ENCODE results near the gene TSHZ3.

The TSHZ3 gene

DNA sequence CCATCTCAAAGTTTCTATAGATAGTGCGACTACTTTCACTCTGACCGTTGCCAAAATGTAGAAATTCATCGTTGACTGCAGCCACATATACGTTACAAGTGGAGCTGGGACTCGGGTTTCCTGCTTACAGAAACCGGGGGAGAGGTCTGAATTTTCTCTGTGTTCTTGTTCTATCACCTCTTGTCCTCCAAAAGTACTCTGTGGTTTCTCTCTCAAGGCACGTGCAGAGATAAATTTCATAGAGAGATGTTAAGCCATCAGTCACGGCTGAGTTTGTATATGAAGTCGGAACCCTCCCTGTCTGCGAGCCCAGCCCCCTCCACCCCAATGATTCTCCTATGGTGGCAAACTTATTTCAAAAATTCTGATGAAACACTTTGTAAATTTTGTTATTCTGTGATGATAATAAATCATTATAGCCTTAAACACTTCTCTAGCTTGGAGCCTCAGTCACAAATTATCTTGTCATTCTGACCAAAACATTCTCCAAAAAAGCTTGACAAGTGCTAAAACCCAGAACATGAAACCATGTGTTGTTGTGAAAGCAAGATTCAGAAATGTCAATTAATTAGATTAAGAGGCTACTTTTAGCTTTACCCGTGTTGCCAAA, 87.5 kb downstream of the TSHZ3 start:
- DNase-seq, result no peak

DNA sequence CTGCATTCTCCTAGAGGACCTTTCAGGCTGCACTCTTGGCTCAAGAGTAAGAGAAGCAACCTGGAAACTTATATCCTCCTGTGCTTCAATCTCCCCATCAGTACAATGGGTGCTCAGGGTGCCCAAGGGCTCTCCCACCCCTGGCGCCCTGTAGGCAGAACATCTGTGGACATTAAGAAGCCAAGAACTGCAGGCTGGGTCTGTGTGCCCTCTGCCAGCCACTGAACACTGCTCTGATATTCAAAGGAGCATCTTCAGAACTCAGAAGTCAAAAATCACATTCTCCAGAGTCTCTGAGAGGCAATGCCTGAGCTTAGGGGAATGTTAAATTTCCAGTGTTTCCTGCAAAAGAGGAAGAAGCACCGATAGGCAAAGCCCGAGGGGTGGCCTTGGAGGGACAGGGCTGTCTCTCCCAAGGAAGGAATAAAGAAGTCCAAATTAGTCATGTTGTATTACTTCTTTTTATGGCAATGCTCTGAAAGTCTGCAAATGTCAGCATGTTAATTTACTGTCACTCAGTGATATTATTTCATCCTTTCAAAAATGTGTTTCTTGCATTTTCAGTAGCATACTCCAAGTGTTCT, 88.1 kb downstream of the TSHZ3 start:
- DNase-seq, result peak; percentile 22 to 25

DNA sequence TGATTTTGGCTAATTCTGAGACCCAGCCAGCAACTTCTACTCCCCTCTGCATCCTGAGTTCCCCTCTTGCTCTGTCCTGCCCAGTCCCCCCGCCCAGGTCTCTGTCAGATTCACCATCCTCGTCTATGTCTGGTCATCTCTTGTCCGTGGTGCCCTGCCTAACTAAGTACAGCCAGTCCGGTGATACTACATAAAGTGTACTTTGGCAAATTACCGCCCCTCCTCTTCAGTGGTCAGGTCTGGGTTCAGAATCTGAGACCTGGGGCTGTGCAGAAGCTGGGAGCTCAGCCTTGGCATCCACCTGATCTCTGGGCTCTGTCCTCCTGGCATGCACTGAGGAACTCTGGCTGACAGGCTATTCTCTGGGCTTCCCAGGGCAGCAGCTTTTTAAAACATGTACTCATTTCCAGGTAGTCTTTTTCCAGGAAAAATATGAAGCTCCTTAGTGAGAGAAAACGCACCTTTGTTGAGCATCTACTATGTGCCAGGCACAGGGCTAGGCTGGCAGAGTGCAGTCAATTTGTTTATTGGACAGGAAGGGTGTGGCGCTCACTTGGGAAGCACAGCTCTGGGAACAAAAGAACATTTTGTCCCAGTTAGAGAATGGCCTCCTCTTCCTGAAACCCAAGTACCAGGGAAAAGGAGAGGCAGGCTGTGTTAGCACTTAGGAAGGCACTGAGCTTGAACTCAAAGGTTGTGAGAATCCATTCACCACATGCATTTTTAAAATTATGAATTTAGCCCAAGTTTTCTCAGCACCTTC, 88.9 kb downstream of the TSHZ3 start:
- DNase-seq, result no peak

DNA sequence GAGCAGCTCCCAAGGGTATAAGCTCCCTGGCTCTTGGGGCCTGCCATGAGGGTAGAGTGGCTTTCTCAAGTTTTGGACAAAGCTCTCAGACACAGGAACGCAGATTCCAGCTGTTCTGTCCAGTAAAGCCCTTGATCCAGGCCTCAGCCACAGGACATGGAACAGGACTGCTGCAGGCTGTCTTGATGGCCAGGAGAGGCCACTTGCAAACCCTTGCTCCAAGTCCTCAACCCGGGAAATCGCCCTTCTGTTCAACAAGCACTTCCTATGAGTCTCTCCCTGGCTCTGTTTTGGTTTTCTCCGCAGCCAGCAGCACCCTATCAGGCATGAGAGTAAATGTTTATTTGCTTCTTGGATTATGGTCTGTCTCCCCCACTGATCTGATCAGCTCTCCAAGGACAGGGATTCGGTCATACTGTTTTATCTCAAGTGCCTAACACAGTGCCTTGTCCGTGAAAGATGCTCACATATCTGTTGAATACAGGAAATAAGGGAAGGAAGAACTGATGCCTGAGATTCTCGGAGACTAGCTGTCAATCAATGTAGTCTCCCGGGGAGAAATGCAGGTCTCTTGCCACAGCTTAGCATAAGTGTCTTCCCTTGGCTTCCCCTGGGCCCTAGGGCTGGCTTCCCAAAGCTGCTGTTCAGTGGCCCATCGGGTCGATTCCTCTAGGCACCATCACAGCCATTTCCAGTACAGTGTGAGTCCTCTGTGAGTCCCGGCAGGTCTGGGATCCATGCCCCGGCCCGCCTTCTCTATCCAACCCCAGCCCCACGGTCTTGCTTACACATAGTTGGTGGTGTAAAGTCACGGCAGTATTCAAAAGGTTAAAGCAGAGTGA, 90.8 kb downstream of the TSHZ3 start:
- no peak for DNase-seq

DNA sequence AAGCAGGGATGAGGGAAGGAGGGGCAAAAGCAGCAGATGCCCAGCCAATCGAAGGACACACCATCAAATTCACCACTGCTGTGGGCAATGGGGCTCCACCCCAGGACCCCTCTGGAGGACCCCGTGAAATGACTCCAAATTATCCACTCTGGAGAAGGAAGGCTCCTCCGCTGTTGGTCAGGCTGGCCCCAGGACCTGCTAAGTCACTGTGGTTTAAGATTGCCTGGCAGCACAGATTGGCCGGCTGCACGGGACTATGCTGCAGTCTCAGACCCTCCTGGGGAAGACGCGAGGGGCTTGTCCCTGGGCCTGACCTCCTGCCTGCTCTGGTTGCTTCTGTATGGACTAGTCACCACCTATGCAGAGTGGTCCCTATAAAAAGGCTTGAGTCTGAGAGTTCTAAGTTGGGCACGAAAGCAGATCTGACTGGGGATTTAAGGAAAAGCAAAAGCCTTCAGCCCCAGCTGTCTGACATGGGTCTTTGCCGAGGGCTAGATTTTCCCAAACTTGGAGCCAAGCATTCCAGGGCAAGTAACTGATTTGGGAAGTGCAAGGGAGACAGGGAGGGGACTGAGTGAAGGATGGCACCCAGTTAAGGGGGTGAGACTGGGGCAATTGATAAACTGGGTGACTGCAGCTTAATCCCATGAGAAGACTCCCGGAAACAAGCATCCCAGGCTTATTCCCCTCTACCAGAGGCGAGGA, 91.7 kb downstream of the TSHZ3 start:
- no peak for DNase-seq

DNA sequence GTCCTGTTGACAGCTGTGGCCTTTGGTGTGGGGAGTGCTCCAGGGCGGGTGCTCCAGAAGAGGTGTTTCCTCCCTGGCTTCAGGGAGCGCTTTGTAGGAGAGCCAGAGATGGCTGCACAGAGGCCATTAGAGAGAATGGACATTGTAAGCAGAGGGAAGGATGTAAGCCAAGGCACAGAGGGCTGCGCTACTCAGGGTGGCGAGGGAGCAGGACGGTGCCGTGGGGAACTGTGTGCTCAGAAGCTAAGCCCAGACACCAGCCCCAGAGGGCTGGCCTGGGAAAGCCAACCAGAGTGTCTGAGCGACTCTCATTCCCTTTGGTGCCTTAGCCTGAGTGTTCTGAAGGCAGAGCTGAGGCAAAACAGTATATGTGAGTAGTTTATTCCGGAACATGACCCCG, 92.2 kb downstream of the TSHZ3 start:
- no peak for DNase-seq

DNA sequence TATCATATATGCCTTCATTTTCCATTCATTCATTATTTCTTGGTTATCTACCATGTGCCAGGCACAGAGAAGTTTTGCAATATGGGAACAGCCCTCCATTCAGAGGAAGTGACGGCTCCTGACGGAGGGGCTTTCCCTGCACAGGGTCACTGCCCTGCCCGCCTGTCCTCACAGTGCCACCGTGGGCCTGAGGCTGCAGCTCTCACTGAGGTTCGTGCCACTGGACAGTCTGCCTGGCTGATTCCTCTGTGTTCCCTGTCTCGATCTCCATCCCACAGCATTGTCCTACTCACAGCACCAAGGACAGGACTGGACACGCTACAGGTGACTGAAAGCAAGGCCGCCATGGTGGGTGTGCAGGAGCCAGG, 92.7 kb downstream of the TSHZ3 start:
- DNase-seq, result peak; percentile 73 to 81

DNA sequence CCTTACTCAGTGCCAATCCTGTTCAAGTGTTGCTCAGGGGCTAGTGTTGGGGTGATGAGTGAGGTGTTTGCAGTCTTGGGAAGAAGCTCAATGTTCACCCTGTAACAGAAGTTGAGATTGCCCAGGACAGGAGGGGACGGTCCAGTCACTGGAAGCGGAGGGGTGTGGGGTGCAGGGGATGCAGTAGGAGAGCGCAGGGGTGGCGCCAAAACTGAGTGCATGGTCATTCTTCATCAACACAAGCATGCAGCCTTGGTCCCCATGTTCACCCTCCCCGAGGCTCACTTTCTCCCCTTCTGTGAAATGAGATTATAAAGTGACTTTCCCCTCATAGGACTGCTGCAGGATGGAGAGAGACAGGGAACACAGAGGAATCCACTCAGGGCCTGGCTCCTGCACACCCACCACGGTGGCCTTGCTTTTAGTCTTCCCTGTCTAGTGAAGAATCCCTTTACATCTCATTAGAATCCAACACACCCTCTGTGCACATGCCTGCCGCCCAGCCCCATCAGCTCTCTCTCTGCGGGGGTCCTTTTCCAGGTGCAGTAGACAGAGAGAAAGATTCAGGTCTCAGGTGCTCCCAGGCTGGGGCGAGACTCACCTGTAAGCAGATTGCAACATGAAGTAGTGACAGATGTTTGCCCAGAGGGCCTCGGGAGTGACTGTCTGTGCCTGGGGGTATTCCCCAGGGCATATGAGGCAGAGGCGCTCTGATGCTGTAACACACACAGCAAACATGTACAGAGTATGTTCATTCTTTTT, 93.2 kb downstream of the TSHZ3 start:
- DNase-seq, result no peak

DNA sequence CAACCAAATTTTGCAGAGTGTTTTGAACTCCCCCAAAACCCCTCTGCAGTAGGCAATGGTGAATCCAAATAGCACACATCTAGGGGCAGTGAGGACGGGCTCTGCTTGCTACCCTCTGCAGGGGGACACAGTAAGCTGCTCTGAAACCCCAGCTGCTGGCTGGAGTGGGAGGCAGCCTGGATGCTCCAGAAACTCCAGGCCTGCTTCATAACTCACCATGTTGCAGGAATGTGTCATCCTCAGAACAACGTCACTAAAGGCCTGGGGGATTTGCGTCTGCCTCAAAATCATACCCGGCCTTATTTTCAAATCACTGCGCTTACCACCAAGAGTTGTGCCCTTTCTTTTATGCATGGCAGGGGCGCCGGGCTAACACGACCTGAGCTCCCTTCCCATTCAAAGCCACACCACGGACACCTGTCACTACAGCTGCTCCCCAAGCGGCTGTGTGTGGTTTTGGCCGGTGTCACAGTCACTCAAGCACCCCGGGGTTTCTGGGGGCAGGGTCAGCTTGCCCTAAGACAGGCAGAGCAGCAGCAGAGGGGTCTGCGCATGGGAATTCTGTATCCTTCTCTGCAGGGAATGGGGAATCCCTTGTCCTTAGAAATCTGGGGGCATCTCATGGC, 93.9 kb downstream of the TSHZ3 start:
- DNase-seq, result no peak

DNA sequence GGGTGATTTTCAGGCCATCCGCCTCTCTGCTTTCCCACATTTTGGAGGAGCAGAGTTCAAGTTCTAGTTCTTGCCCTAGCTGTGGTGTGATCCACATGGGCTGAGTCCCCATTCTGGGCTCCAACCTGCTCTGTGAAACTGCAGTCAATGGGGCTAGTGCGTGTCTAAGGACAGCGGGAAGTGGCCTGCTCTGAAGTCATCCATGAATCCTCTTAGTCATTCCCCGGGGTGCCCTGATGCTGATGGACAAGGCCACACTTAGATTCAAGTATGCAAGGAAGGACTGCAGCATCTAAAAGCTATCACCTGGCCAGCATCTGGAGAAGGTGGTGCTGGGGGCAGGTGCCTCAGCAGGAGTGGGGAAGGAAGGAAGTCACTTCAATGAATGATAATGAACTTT, 94.6 kb downstream of the TSHZ3 start:
- DNase-seq, result no peak

DNA sequence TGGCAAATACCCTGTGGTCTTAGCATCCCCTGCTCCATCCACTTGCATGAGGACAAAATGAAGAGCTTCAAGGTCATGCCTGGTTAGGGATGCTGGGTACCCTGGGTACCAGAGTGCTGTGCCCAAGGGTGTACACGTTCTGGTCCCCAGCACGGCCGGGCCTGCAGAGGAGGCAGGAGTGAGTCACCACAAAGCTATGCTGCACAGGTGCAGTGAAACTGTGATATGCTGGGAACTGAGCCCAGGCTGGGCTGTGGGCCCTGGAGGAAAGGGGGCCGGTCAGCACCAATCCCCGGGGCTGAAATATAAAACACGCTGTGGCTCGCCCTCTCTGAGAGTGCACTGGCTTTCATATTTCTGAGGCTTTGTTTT, 95.1 kb downstream of the TSHZ3 start:
- no peak for DNase-seq

DNA sequence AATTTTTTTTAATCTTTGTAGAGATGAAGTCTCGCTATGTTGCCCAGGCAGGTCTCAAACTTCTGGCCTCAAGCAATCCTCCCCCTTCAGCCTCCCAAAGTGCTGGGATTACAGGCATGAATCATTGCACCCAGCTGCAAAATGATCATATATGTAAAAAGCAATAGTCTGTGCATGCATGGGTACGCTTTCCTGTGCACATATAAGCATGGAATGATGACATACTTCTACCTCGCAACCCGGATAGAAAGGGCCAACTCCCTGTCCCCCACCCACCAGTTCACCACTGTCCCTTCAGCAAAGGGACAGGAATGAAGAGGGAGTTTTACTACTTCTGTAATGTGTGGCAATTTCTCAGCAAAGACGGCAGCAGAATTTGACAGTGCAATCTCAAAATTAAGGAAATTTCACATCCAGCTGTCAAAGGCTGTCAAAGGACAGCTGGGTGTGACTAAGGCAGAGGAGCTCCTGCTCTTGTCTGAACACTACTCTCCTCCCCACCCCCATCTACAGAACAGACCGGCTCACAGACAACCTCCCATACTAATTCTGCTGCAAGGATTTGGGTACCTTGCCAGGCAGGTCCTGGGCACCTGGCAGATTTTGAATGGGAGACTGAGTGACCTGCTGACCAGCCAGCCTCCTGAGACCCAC, 95.6 kb downstream of the TSHZ3 start:
- peak; percentile 68 to 78 for DNase-seq

DNA sequence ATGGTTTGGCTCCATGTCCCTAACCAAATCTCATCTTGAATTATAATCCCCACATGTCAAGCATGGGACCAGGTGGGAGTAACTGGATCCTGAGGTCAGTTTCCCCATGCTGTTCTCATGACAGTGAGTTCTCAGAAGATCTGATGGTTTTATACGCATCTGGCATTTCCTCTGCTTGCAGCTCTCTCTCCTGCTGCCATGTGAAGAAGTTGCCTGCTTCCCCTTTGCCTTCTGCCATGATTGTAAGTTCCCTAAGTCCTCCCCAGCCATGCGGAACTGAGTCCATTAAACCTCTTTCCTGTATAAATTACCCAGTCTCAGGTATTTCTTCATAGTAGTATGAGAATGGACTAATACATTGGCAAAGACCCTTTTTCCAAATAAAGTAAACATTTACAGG, 96.8 kb downstream of the TSHZ3 start:
- DNase-seq, result peak; percentile 47 to 61

DNA sequence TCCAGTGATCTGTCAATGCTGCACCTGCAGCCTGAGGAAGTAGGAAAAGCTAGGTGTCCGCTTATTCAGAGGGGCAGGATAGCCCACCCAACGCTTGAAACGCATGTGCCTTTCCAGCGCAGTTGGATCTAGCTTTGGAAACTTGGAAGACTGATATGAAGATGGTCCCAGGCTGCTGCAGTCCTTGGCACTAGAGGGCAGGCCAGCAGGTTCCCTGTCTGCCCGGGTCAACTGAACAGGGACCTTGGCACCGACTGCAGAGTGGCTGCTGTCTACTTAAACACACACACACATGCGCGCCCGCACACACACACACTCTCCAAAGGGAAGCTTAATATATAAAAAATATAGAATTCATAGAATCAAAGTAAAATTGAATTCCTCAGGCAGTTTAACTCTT, 100.0 kb downstream of the TSHZ3 start:
- no peak for DNase-seq

DNA sequence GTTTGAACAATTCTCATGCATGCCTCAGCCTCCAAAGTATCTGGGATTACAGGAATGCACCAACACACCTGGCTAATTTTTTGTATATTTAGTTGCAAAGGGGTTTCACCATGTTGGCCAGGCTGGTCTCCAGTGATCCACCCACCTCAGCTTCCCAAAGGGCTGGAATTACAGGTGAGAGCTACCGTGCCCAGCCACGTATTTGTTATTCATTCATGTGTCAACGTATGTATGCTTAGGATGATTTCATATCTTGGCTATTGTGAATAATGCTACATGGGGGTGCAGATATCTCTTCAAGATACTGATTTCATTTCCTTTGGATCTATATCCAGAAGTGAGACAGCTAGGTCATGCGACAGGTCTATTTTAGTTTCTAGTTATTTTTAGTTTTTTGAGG, 113.4 kb downstream of the TSHZ3 start:
- no peak for DNase-seq

DNA sequence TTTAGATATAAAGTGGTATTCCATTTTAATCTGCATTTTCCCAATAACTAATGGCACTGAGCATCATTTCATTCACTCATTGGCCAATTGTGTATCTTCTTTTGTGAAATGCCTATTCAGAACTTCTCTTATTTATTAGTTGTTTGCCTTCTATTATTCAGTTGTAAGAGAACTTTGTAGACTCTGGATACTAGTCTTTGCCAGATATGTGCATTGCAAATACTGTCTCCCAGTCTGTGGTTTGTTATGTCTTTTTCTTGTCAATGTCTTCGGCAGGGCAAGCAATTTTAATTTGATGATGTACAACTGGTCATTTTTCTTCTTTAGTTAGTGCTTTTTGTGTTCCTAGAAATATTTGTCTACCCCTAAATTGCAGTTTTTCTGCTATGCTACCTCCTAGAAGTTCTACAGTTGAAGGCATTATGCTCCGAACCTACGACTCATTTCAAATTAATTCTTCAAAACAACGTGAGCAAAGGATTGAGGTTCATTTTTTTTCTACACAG, 115.9 kb downstream of the TSHZ3 start:
- no peak for DNase-seq

DNA sequence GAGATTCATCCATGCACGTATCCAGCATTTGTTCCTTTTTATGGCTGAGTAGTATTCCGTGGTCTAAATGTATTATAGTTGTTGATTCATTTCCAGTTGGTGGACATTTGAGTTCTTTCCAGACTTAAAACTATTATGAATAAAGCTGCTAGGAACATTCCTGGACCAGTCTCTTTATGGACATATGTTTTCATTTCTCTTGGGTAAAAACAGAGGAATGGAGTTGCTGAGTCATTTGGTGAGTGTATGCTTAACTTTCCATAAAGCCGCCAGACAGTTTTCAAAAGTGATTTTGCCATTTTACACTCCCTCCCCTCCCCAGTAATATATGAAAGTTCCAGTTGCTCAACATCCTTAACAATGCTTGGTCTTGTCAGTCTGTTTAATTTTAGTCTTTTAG, 116.4 kb downstream of the TSHZ3 start:
- DNase-seq, result no peak

DNA sequence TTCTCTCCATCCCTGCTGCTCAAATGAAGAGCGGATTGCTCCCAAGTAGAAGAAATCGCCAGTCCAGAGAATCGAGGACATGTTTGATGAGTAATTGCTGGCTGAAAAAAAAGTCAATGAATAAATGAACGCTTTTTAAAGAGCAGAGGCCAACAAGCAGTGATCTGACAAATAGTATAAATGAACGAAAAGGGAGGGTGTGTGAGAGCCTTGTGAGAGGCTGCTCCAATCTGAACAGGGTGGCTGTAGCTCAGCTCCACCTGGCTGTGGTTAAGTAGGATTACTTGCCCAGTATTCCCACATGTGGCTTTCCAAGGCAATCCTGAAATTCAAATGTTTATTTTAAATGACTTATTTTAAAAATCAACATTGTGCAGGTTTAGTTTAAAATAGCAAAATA, 117.1 kb downstream of the TSHZ3 start:
- no peak for DNase-seq

DNA sequence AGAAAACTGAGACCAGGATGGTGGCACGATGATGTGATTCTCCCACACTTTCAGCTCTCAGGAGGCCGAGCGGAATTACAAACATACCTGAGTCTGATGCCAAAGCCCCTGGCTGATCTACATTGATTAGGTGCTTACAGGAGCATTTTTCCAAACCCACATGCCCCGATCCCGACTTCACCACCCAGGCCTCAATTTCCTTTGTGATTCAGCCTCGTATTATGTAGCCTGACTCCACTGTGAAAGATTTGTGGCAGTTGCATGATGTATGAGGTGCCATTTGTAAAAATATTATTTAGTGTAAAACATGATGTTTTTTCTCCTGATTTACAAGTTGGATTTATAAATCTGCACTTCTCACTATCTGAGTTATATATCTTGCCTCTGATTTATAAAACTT, 118.0 kb downstream of the TSHZ3 start:
- DNase-seq, result no peak

DNA sequence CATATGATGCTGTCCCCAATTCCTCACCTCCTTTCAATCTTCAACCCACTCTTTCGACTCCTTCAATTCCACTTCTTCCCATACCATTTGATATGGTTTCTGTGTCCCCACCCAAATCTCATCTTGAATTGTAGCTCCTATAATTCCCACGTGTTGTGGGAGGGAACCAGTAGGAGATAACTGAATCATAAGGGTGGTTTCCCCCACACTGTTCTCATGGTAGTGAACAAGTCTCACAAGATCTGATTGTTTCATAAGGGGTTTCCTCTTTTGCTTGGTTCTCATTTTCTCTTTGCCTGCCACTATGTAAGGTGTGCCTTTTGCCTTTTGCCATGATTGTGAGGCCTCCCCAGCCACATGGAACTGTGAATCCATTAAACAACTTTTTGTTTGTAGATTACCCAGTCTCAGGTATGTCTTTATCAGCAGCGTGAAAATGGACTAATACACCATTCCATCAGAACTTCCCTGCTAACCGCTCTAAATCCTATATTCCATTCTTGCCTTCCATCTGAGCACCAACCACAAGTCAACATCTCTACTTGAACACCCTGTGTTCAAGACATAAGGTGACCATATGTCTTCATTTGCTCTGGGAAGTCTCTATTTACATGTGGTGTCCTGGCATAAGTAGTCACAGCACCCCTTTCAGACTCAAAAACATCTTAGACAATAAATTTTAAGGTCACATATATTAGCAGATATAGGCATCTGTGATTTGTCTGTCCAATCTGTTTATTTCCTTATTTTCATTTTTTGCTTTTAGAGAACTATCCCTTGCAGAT, 122.9 kb downstream of the TSHZ3 start:
- DNase-seq, result peak; percentile 55 to 59
